ENCODE measurements around the gene CNTFR.

The CNTFR gene

DNA sequence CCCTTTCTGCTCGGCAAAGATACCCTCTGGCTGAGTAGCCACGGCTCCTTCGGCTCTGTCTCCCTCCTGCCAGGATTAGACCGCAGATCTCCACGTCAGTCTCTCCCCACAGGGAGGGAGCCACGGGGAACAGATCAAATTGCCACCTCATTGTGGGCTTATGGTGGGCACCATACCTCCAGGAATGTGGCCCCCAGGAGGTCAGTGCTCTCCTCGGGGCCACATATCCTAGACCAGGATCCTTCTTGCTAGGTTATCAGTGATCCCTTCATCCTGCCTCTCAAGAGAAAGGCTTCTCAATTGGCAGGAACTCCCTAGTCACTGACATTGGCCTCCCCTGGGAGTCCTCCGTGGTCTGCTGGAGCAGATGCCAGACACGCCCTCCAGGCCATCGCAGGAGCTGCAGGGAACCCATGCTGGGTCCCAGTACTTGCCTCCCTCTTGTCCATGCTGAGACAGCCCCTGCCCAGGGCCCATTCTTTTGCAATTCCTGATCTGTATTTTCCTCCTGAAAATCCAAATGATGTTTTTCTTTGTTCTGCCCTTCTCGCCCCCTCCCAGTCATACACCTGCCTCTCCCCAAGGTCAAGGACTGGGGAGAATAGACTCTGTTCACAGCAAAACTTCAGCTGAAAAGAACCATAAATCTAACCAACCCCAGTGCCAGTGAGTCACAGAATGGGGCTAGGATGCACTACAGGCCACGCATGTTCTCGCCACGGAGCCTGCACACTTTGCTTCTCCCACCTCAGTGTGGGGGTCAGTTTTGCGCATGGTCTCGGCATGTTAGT lies 35.1 kb downstream of the CNTFR start:
- TF ChIP-seq EP300 (IDR thresholded peaks at IDR 0.05; ENCODE audit: borderline replicate concordance) (no peak), NFIC (IDR thresholded peaks at IDR 0.05) (no peak), ZBTB7A (IDR thresholded peaks at IDR 0.05; ENCODE audit: low read depth) (no peak), CEBPB (IDR thresholded peaks at IDR 0.05) (no peak)
- TF ChIP-seq, protein P1, sequence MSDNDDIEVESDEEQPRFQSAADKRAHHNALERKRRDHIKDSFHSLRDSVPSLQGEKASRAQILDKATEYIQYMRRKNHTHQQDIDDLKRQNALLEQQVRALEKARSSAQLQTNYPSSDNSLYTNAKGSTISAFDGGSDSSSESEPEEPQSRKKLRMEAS (IDR thresholded peaks at IDR 0.05) = 0 out of 2 replicates have a peak, but pooled peaks have one; percentile 22

- TF ChIP-seq, protein P2, sequence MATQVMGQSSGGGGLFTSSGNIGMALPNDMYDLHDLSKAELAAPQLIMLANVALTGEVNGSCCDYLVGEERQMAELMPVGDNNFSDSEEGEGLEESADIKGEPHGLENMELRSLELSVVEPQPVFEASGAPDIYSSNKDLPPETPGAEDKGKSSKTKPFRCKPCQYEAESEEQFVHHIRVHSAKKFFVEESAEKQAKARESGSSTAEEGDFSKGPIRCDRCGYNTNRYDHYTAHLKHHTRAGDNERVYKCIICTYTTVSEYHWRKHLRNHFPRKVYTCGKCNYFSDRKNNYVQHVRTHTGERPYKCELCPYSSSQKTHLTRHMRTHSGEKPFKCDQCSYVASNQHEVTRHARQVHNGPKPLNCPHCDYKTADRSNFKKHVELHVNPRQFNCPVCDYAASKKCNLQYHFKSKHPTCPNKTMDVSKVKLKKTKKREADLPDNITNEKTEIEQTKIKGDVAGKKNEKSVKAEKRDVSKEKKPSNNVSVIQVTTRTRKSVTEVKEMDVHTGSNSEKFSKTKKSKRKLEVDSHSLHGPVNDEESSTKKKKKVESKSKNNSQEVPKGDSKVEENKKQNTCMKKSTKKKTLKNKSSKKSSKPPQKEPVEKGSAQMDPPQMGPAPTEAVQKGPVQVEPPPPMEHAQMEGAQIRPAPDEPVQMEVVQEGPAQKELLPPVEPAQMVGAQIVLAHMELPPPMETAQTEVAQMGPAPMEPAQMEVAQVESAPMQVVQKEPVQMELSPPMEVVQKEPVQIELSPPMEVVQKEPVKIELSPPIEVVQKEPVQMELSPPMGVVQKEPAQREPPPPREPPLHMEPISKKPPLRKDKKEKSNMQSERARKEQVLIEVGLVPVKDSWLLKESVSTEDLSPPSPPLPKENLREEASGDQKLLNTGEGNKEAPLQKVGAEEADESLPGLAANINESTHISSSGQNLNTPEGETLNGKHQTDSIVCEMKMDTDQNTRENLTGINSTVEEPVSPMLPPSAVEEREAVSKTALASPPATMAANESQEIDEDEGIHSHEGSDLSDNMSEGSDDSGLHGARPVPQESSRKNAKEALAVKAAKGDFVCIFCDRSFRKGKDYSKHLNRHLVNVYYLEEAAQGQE (IDR thresholded peaks at IDR 0.05; ENCODE audit: low read depth) = no peak
- TF ChIP-seq EP300 (IDR thresholded peaks at IDR 0.05; ENCODE audit: borderline replicate concordance) (no peak), CEBPB (IDR thresholded peaks at IDR 0.05) (no peak), EGR1 (IDR thresholded peaks at IDR 0.05) (no peak), ZBTB7A (IDR thresholded peaks at IDR 0.05; ENCODE audit: low read depth) (no peak), NFIC (IDR thresholded peaks at IDR 0.05) (no peak), RAD21 (IDR thresholded peaks at IDR 0.05; ENCODE audit: low read depth) (no peak), FOXM1 (IDR thresholded peaks at IDR 0.05; ENCODE audit: borderline replicate concordance, low read depth) (no peak), TAF1 (IDR thresholded peaks at IDR 0.05; ENCODE audit: low read depth) (no peak), YY1 (IDR thresholded peaks at IDR 0.05; ENCODE audit: low read depth) (no peak)
- TF ChIP-seq, protein P1 (IDR thresholded peaks at IDR 0.05) = no peak
Measured at GRCh38 chr9:34553511-34554021, 36.0 kb downstream of the CNTFR start.

DNA sequence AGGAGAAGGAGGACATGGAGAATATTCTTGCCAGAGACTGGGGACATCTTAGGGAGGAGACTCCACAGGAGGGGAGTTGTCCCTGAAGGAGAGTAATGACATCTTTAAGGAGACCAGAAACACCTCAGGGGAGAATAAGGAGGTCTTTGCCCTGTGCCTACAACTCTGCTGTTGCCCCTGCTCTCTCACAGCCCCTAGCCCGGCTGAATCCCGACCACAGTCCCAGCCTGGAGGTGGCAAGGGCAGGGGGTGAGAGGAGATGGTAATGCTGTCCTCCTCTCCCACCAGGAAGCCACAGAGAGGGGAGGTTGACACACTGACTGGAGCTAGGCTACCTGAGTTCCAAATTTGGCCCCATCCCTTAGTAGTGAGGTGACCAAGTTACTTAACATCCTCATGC lies 36.5 kb downstream of the CNTFR start:
- TF ChIP-seq NFIC (IDR thresholded peaks at IDR 0.05) (no peak), TEAD4 (IDR thresholded peaks at IDR 0.05) (no peak), TAF1 (IDR thresholded peaks at IDR 0.05; ENCODE audit: low read depth) (no peak), EGR1 (IDR thresholded peaks at IDR 0.05) (no peak), USF1 (IDR thresholded peaks at IDR 0.05) (no peak), ZBTB7A (IDR thresholded peaks at IDR 0.05; ENCODE audit: low read depth) (no peak), YY1 (IDR thresholded peaks at IDR 0.05; ENCODE audit: low read depth) (no peak), EP300 (IDR thresholded peaks at IDR 0.05; ENCODE audit: borderline replicate concordance) (no peak), FOXM1 (IDR thresholded peaks at IDR 0.05; ENCODE audit: borderline replicate concordance, low read depth) (no peak), CREB1 (IDR thresholded peaks at IDR 0.05; ENCODE audit: low read depth) (no peak), RAD21 (IDR thresholded peaks at IDR 0.05; ENCODE audit: low read depth) (no peak), CEBPB (IDR thresholded peaks at IDR 0.05) (no peak)
- TF ChIP-seq, protein P1 (IDR thresholded peaks at IDR 0.05) = no peak

- TF ChIP-seq USF1 (IDR thresholded peaks at IDR 0.05) (no peak), ZBTB7A (IDR thresholded peaks at IDR 0.05; ENCODE audit: low read depth) (no peak), FOXM1 (IDR thresholded peaks at IDR 0.05; ENCODE audit: borderline replicate concordance, low read depth) (no peak), EGR1 (IDR thresholded peaks at IDR 0.05) (peak; percentile 97), NFIC (IDR thresholded peaks at IDR 0.05) (no peak), RAD21 (IDR thresholded peaks at IDR 0.05; ENCODE audit: low read depth) (no peak), CREB1 (IDR thresholded peaks at IDR 0.05; ENCODE audit: low read depth) (no peak), TCF12 (IDR thresholded peaks at IDR 0.05; ENCODE audit: low read depth) (peak; percentile 37; the same call in 1 of the 2 replicates), YY1 (IDR thresholded peaks at IDR 0.05; ENCODE audit: low read depth) (no peak), TAF1 (IDR thresholded peaks at IDR 0.05; ENCODE audit: low read depth) (no peak), CEBPB (IDR thresholded peaks at IDR 0.05) (no peak), TEAD4 (IDR thresholded peaks at IDR 0.05) (no peak), EP300 (IDR thresholded peaks at IDR 0.05; ENCODE audit: borderline replicate concordance) (no peak)
- TF ChIP-seq, protein P1 (IDR thresholded peaks at IDR 0.05) = no peak
- TF ChIP-seq, protein P2 (IDR thresholded peaks at IDR 0.05; ENCODE audit: low read depth) = peak; percentile 53
Measured at GRCh38 chr9:34552606-34552981, 36.9 kb downstream of the CNTFR start.

Data from Ishikawa (cell line).